ENCODE results near the gene EXT2.

EXT2 gene

DNA sequence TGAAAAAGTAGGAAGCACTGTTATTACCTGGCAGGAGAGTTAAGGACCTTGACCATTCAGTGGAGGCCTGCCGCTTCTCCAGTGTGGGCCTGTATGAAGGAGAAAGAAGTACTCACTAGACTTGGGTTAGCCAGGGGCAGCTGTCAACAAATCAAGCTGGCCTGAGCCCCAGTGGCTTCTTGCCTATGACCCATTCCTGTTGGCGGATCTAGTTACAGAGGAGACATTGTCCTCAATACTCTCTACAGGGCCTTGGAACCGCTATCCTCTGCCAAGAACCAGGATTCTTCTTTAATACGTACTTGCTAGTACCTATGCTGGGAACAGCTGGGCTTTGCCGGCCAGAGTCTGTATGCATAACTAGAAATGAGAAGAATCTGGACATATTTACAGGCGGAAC is 146.4 kb downstream of the EXT2 start:
- H3K27ac ChIP-seq (ENCODE audit: low read length) = no peak overlapping the region
- H3K9ac ChIP-seq (ENCODE audit: low read length in 2 of 2) = no peak overlapping the region
- H3K4me1 ChIP-seq (ENCODE audit: control insufficient read depth, insufficient read depth, low read length) = peaks cover 11% of the 10 kb centered on the region

DNA sequence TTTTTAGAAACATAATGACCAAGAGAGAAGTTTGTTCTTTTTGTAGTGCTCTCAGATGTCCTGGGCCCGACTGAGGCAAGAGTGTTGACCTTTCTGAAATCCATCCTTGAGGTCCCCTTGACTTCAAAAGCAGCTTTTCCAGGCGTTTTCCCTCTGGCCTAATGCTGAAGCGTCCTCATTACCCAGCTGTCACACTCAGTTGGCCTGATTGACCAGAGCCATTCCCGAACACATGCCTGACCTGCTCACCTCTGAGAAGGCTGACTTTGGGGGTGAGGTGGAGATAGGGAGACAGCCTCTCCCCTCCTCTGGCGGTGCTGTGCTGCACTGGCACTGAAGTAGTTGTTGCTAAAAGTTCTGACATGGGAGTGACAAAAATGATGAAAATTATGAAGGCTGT is 147.6 kb downstream of the EXT2 start:
- H3K4me3 ChIP-seq (ENCODE audit: low read length in 2 of 2) = no peak overlapping the region
- H3K9ac ChIP-seq (ENCODE audit: low read length in 2 of 2) = no peak overlapping the region
- no peak overlapping the region for H3K27ac ChIP-seq (ENCODE audit: low read length)
- peaks cover 11% of the 10 kb centered on the region for H3K4me1 ChIP-seq (ENCODE audit: control insufficient read depth, insufficient read depth, low read length)
- H3K36me3 ChIP-seq (ENCODE audit: control insufficient read depth in 2 of 2, insufficient read depth in 2 of 2, low read length in 2 of 2) = peaks cover 0 to 8% of the 10 kb centered on the region in 2 donors
- no peaks in the 10 kb centered on the region for H3K9me3 ChIP-seq (ENCODE audit: control insufficient read depth in 2 of 2, low read length in 2 of 2)
- no peaks in the 10 kb centered on the region for H3K27me3 ChIP-seq (ENCODE audit: control insufficient read depth in 1 of 2, insufficient read depth in 2 of 2, low read length in 2 of 2)

More for the DNA sequence above, 146.4 kb downstream of the EXT2 start:
- Histone ChIP-seq H3K27me3 (ENCODE audit: control insufficient read depth in 1 of 2, insufficient read depth in 2 of 2, low read length in 2 of 2) (no peaks in the 10 kb centered on the region), H3K4me3 (ENCODE audit: low read length in 2 of 2) (no peak overlapping the region), H3K9me3 (ENCODE audit: control insufficient read depth in 2 of 2, low read length in 2 of 2) (no peaks in the 10 kb centered on the region), H3K36me3 (ENCODE audit: control insufficient read depth in 2 of 2, insufficient read depth in 2 of 2, low read length in 2 of 2) (peaks cover 3 to 6% of the 10 kb centered on the region in 2 donors)

- H3K9me3 ChIP-seq (ENCODE audit: control insufficient read depth in 2 of 2, low read length in 2 of 2) = no peaks in the 10 kb centered on the region
- H3K4me3 ChIP-seq (ENCODE audit: low read length in 2 of 2) = no peak overlapping the region
- no peak overlapping the region for H3K9ac ChIP-seq (ENCODE audit: low read length in 2 of 2)
- H3K4me1 ChIP-seq (ENCODE audit: control insufficient read depth, insufficient read depth, low read length) = peaks cover 11% of the 10 kb centered on the region
- H3K27me3 ChIP-seq (ENCODE audit: control insufficient read depth in 1 of 2, insufficient read depth in 2 of 2, low read length in 2 of 2) = no peaks in the 10 kb centered on the region
- H3K36me3 ChIP-seq (ENCODE audit: control insufficient read depth in 2 of 2, insufficient read depth in 2 of 2, low read length in 2 of 2) = peaks cover 0 to 10% of the 10 kb centered on the region in 2 donors
- H3K27ac ChIP-seq (ENCODE audit: low read length) = no peak overlapping the region
These were observed 148.3 kb downstream of the EXT2 start for GRCh38 chr11:44243595-44244343.

DNA sequence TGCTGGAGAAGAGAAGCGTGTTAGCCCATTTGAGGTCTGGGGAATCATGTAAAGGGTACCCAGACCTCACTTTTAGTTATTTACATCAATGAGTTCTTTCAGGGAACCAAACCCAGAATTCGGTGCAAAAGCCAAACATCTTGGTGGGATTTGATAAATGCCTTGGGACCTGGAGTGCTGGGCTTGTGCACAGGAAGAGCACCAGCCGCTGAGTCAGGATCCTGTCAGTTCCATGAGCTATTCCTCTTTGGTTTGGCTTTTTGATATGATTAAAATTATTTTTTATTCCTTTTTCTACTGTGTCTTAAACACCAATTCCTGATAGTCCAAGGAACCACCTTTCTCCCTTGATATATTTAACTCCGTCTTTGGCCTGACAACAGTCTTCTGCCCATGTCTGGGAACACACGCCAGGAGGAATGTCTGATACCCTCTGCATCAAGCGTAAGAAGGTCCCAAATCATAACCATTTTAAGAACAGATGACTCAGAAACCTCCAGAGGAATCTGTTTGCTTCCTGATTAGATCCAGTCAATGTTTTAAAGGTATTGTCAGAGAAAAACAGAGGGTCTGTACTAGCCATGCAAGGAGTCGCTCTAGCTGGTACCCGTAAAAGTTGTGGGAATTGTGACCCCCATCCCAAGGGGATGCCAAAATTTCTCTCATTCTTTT is 149.3 kb downstream of the EXT2 start:
- H3K27me3 ChIP-seq (ENCODE audit: control insufficient read depth in 1 of 2, insufficient read depth in 2 of 2, low read length in 2 of 2) = no peaks in the 10 kb centered on the region
- no peak overlapping the region for H3K4me3 ChIP-seq (ENCODE audit: low read length in 2 of 2)
- peaks cover 11% of the 10 kb centered on the region for H3K4me1 ChIP-seq (ENCODE audit: control insufficient read depth, insufficient read depth, low read length)
- H3K9me3 ChIP-seq (ENCODE audit: control insufficient read depth in 2 of 2, low read length in 2 of 2) = no peaks in the 10 kb centered on the region
- H3K9ac ChIP-seq (ENCODE audit: low read length in 2 of 2) = no peak overlapping the region
- peaks cover 0 to 10% of the 10 kb centered on the region in 2 donors for H3K36me3 ChIP-seq (ENCODE audit: control insufficient read depth in 2 of 2, insufficient read depth in 2 of 2, low read length in 2 of 2)
- no peak overlapping the region for H3K27ac ChIP-seq (ENCODE audit: low read length)

DNA sequence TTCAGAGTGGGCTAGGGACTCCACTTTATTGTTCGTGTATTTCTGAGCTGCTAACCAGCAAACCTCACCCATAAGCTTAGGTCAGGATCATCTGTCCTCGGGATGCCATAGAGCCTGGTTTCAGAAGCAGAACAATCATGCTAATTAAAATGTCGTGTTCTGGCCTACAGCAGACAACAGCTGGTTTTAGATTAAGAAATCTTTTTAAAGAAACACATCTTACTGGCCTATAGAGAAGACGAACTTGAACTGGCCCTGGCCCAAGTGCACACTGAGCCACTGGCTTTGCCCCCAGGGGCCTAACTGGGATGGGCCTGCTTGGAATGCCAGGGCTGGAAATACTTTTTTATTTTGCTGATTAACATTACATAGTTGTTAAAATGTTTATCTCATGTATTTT is 151.2 kb downstream of the EXT2 start:
- Histone ChIP-seq H3K4me3 (ENCODE audit: low read length in 2 of 2) (no peak overlapping the region), H3K9ac (ENCODE audit: low read length in 2 of 2) (no peak overlapping the region), H3K4me1 (ENCODE audit: control insufficient read depth, insufficient read depth, low read length) (peaks cover 11% of the 10 kb centered on the region), H3K9me3 (ENCODE audit: control insufficient read depth in 2 of 2, low read length in 2 of 2) (no peaks in the 10 kb centered on the region), H3K36me3 (ENCODE audit: control insufficient read depth in 2 of 2, insufficient read depth in 2 of 2, low read length in 2 of 2) (peaks cover 0 to 10% of the 10 kb centered on the region in 2 donors), H3K27me3 (ENCODE audit: control insufficient read depth in 1 of 2, insufficient read depth in 2 of 2, low read length in 2 of 2) (no peaks in the 10 kb centered on the region), H3K27ac (ENCODE audit: low read length) (no peak overlapping the region)

GRCh38 chr11:44247508-44247907 is 152.0 kb downstream of the EXT2 start:
- H3K9ac ChIP-seq (ENCODE audit: low read length in 2 of 2) = no peak overlapping the region
- H3K4me3 ChIP-seq (ENCODE audit: low read length in 2 of 2) = no peak overlapping the region
- no peaks in the 10 kb centered on the region for H3K27me3 ChIP-seq (ENCODE audit: control insufficient read depth in 1 of 2, insufficient read depth in 2 of 2, low read length in 2 of 2)
- peaks cover 11% of the 10 kb centered on the region for H3K4me1 ChIP-seq (ENCODE audit: control insufficient read depth, insufficient read depth, low read length)
- H3K27ac ChIP-seq (ENCODE audit: low read length) = no peak overlapping the region
- peaks cover 0 to 10% of the 10 kb centered on the region in 2 donors for H3K36me3 ChIP-seq (ENCODE audit: control insufficient read depth in 2 of 2, insufficient read depth in 2 of 2, low read length in 2 of 2)
- H3K9me3 ChIP-seq (ENCODE audit: control insufficient read depth in 2 of 2, low read length in 2 of 2) = no peaks in the 10 kb centered on the region

DNA sequence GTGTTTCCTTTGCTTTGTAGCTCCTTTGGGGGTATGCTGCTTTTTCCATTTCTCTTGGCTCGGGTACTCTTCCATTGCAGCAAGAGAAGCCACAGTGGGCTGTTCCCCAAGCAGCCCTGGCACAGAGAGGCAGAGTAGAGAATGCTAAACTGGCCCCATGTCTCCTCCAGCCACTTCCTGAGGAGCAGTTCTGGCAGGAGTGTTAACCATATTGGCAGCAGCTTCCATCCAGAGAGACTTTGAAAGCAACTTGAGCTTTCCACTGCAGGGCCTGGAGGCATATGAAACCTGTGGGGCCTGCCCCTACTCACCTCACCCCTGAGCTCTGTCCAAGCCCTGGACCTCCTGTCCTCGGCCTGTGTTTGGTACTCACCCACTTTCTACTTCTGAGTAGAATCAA is 152.6 kb downstream of the EXT2 start:
- peaks cover 11% of the 10 kb centered on the region for H3K4me1 ChIP-seq (ENCODE audit: control insufficient read depth, insufficient read depth, low read length)
- H3K9me3 ChIP-seq (ENCODE audit: control insufficient read depth in 2 of 2, low read length in 2 of 2) = no peaks in the 10 kb centered on the region
- H3K9ac ChIP-seq (ENCODE audit: low read length in 2 of 2) = no peak overlapping the region
- no peak overlapping the region for H3K4me3 ChIP-seq (ENCODE audit: low read length in 2 of 2)
- peaks cover 0 to 10% of the 10 kb centered on the region in 2 donors for H3K36me3 ChIP-seq (ENCODE audit: control insufficient read depth in 2 of 2, insufficient read depth in 2 of 2, low read length in 2 of 2)
- H3K27ac ChIP-seq (ENCODE audit: low read length) = no peak overlapping the region
- H3K27me3 ChIP-seq (ENCODE audit: control insufficient read depth in 1 of 2, insufficient read depth in 2 of 2, low read length in 2 of 2) = no peaks in the 10 kb centered on the region

- H3K36me3 ChIP-seq (ENCODE audit: control insufficient read depth in 2 of 2, insufficient read depth in 2 of 2, low read length in 2 of 2) = peaks cover 0 to 3% of the 10 kb centered on the region in 2 donors
- no peak overlapping the region for H3K4me3 ChIP-seq (ENCODE audit: low read length in 2 of 2)
- H3K27ac ChIP-seq (ENCODE audit: low read length) = no peak overlapping the region
- no peaks in the 10 kb centered on the region for H3K9me3 ChIP-seq (ENCODE audit: control insufficient read depth in 2 of 2, low read length in 2 of 2)
- H3K27me3 ChIP-seq (ENCODE audit: control insufficient read depth in 1 of 2, insufficient read depth in 2 of 2, low read length in 2 of 2) = no peaks in the 10 kb centered on the region
- no peak overlapping the region for H3K9ac ChIP-seq (ENCODE audit: low read length in 2 of 2)
- no peaks in the 10 kb centered on the region for H3K4me1 ChIP-seq (ENCODE audit: control insufficient read depth, insufficient read depth, low read length)
These were observed 154.9 kb downstream of the EXT2 start for GRCh38 chr11:44250421-44250820.

- H3K27me3 ChIP-seq (ENCODE audit: control insufficient read depth in 1 of 2, insufficient read depth in 2 of 2, low read length in 2 of 2) = no peaks in the 10 kb centered on the region
- no peak overlapping the region for H3K27ac ChIP-seq (ENCODE audit: low read length)
- H3K9me3 ChIP-seq (ENCODE audit: control insufficient read depth in 2 of 2, low read length in 2 of 2) = no peaks in the 10 kb centered on the region
- no peak overlapping the region for H3K9ac ChIP-seq (ENCODE audit: low read length in 2 of 2)
- H3K4me3 ChIP-seq (ENCODE audit: low read length in 2 of 2) = no peak overlapping the region
- H3K36me3 ChIP-seq (ENCODE audit: control insufficient read depth in 2 of 2, insufficient read depth in 2 of 2, low read length in 2 of 2) = peaks cover 0 to 2% of the 10 kb centered on the region in 2 donors
- peaks cover 2% of the 10 kb centered on the region for H3K4me1 ChIP-seq (ENCODE audit: control insufficient read depth, insufficient read depth, low read length)
These were observed 157.6 kb downstream of the EXT2 start for GRCh38 chr11:44252999-44253602.

- H3K27ac ChIP-seq (ENCODE audit: low read length) = no peak overlapping the region
- no peaks in the 10 kb centered on the region for H3K36me3 ChIP-seq (ENCODE audit: control insufficient read depth in 2 of 2, insufficient read depth in 2 of 2, low read length in 2 of 2)
- no peak overlapping the region for H3K4me3 ChIP-seq (ENCODE audit: low read length in 2 of 2)
- H3K27me3 ChIP-seq (ENCODE audit: control insufficient read depth in 1 of 2, insufficient read depth in 2 of 2, low read length in 2 of 2) = no peaks in the 10 kb centered on the region
- peaks cover 2% of the 10 kb centered on the region for H3K4me1 ChIP-seq (ENCODE audit: control insufficient read depth, insufficient read depth, low read length)
- H3K9me3 ChIP-seq (ENCODE audit: control insufficient read depth in 2 of 2, low read length in 2 of 2) = no peaks in the 10 kb centered on the region
- H3K9ac ChIP-seq (ENCODE audit: low read length in 2 of 2) = no peak overlapping the region
These were observed 160.1 kb downstream of the EXT2 start for GRCh38 chr11:44255406-44256071.

Data from stomach smooth muscle (tissue), 2 donors.